Stimulated activated naive B cell treated with anti-CD40 and anti-IgM and Interleukin-4, amounts not matched to agents 10 μg/mL and 1 μg/mL and 100 μg/mL, for 72 hours (primary cell): Measurements from ENCODE around the gene PGBD1.

Source experiments
- ATAC-seq, 2 donors: fragments of 150-1000 bp; cut with Tn5 transposase; replicated peaks; 2 replicates each; pipeline ENCODE4 v1.10.0; 2021; ENCODE audit warnings: moderate library complexity in 1 of 2
- DNase-seq: peaks from one replicate; pipeline ENCODE4 v3.0.0; 2021
- H3K27ac Mint-ChIP-seq: one replicate; pipeline ENCODE4 v1.8.0; 2022; ENCODE audit warnings: mild to moderate bottlenecking, mixed read lengths
- H3K27me3 Mint-ChIP-seq, 2 donors: one replicate each; pipeline ENCODE4 v1.8.0; 2022; ENCODE audit warnings: mixed read lengths in 2 of 2
- H3K36me3 Mint-ChIP-seq, 2 donors: one replicate each; pipeline ENCODE4 v1.8.0; 2022; ENCODE audit warnings: mixed read lengths in 2 of 2, mild to moderate bottlenecking in 1 of 2
- H3K4me1 Mint-ChIP-seq, 2 donors: one replicate each; pipeline ENCODE4 v1.8.0; 2022; ENCODE audit warnings: mixed read lengths in 2 of 2, mild to moderate bottlenecking in 1 of 2
- H3K4me3 Mint-ChIP-seq, 2 donors: one replicate each; pipeline ENCODE4 v1.8.0; 2022; ENCODE audit warnings: mild to moderate bottlenecking in 2 of 2, mixed read lengths in 2 of 2, moderate library complexity in 1 of 2
- H3K9me3 Mint-ChIP-seq, 2 donors: one replicate each; pipeline ENCODE4 v1.8.0; 2022; ENCODE audit warnings: mixed read lengths in 2 of 2, mild to moderate bottlenecking in 1 of 2

The PGBD1 gene

DNA sequence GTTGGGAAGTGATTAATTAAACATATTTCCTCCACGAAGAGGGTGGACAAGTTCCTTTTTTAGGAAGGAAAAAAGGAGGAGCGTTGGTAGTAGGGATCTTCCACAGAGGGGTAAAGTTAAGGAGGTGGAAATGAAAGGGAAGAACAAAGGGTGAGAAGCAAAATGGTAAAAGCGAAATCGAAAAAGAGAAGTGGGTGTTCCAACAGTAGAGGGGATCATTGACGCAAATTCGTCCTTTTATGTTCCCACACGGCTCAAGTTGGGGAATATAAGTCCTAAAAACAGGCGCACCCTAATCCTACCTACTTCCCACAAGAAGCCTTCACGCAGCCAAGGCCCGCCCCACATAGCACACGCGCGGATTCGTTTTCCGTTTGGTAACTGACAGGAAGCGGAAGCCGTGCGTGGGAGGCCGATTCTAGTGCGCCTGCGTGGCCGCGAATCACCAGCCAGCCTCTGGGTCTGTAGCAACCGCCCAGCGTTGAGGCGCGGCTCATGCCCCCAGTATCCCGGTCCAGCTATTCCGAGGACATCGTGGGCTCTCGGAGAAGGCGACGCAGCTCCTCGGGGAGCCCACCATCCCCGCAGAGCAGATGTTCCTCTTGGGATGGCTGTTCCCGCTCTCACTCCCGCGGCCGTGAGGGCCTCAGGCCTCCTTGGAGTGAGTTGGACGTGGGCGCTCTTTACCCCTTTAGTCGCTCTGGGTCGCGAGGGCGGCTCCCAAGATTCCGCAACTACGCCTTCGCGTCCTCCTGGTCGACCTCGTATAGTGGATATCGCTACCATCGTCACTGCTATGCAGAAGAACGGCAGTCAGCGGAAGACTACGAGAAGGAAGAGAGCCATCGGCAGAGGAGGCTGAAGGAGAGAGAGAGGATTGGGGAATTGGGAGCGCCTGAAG is 22.2 kb upstream of the PGBD1 start, which contains the start of gene NKAPL:
TSS of gene NKAPL (plus strand) at position 421 of the 901 bp plus-strand sequence. CDS start at position 496, 75 bp downstream.
- ATAC-seq (peak; percentile 76 to 83), DNase-seq (peak; percentile 62)
- peak within 1 kb of the TSS; percentile 91 for H3K27ac Mint-ChIP-seq
- H3K4me3 Mint-ChIP-seq, result peak within 1 kb of the TSS; percentile 72 to 83
- H3K9me3 Mint-ChIP-seq, result peaks cover 3 to 12% of the 10 kb centered on the region in 2 donors
- peaks cover 6 to 13% of the 10 kb centered on the region in 2 donors for H3K36me3 Mint-ChIP-seq
- H3K27me3 Mint-ChIP-seq, result peaks cover 0 to 12% of the 10 kb centered on the region in 2 donors
- peaks cover 3 to 12% of the 10 kb centered on the region in 2 donors for H3K4me1 Mint-ChIP-seq

DNA sequence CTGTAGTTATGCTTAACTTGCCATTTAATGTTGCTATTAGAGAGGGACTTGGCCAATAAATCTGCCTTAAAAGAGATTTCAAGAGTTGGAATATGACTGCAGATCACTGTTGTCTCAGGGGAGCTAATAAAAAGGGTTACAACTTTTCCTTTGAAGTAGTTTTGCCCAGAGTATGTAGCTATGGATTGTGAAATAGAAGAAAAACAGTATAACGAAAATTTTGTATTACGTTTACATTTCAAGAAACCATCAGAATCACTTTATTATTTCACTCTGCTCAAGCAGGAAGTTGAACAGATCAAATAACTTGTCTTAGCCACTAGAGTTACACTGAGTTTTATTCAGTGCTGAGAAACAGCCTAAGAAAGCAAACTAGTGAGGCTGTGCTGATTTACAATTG is 17.4 kb upstream of the PGBD1 start:
- Mint-ChIP-seq H3K27ac (no peak overlapping the region), H3K9me3 (peaks cover 0 to 5% of the 10 kb centered on the region in 2 donors), H3K36me3 (peaks cover 4 to 9% of the 10 kb centered on the region in 2 donors), H3K4me3 (no peak overlapping the region), H3K27me3 (peaks cover 0 to 4% of the 10 kb centered on the region in 2 donors), H3K4me1 (peaks cover 3 to 7% of the 10 kb centered on the region in 2 donors)
- DNase-seq (no peak), ATAC-seq (no peak)

GRCh38 chr6:28264834-28265401 is 16.5 kb upstream of the PGBD1 start:
- Mint-ChIP-seq H3K4me1 (peaks cover 0 to 5% of the 10 kb centered on the region in 2 donors), H3K9me3 (peaks cover 0 to 2% of the 10 kb centered on the region in 2 donors), H3K36me3 (peaks cover 0 to 3% of the 10 kb centered on the region in 2 donors), H3K27ac (no peak overlapping the region), H3K27me3 (no peaks in the 10 kb centered on the region), H3K4me3 (no peak overlapping the region)
- ATAC-seq, result no peak
- DNase-seq, result no peak

GRCh38 chr6:28266563-28266961 is 14.8 kb upstream of the PGBD1 start:
- Mint-ChIP-seq H3K27ac (no peak overlapping the region), H3K27me3 (no peaks in the 10 kb centered on the region), H3K4me1 (peaks cover 0 to 5% of the 10 kb centered on the region in 2 donors), H3K4me3 (no peak overlapping the region), H3K9me3 (no peaks in the 10 kb centered on the region), H3K36me3 (peaks cover 0 to 5% of the 10 kb centered on the region in 2 donors)
- DNase-seq (no peak), ATAC-seq (no peak)

- H3K27ac Mint-ChIP-seq, result no peak within 1 kb of the TSS
- peak; percentile 89 for DNase-seq
- H3K4me3 Mint-ChIP-seq, result no peak within 1 kb of the TSS
- H3K4me1 Mint-ChIP-seq, result peaks cover 0 to 5% of the 10 kb centered on the region in 2 donors
- H3K9me3 Mint-ChIP-seq, result no peaks in the 10 kb centered on the region
- peak; percentile 98 to 99 for ATAC-seq
- H3K36me3 Mint-ChIP-seq, result peaks cover 0 to 11% of the 10 kb centered on the region in 2 donors
- no peaks in the 10 kb centered on the region for H3K27me3 Mint-ChIP-seq
These were observed 14.2 kb upstream of the PGBD1 start, which contains the start of gene ZSCAN26 for GRCh38 chr6:28266962-28267694. Gene ZSCAN26, plus strand, starts transcription at chr6:28267143. Its CDS starts 4,777 bp downstream, at chr6:28271920.

- H3K4me1 Mint-ChIP-seq, result peaks cover 0 to 5% of the 10 kb centered on the region in 2 donors
These were observed 13.7 kb upstream of the PGBD1 start for GRCh38 chr6:28267695-28268059.

GRCh38 chr6:28269492-28269891 is 11.9 kb upstream of the PGBD1 start:
- no peaks in the 10 kb centered on the region for H3K9me3 Mint-ChIP-seq
- H3K4me3 Mint-ChIP-seq, result no peak overlapping the region
- H3K27me3 Mint-ChIP-seq, result no peaks in the 10 kb centered on the region
- DNase-seq, result no peak
- ATAC-seq, result no peak
- peaks cover 0 to 5% of the 10 kb centered on the region in 2 donors for H3K4me1 Mint-ChIP-seq
- peaks cover 10 to 27% of the 10 kb centered on the region in 2 donors for H3K36me3 Mint-ChIP-seq
- H3K27ac Mint-ChIP-seq, result peak overlapping the region; percentile 14

More at GRCh38 chr6:28267695-28268059, 13.7 kb upstream of the PGBD1 start:
- DNase-seq (no peak), ATAC-seq (no peak)
- Mint-ChIP-seq H3K36me3 (peaks cover 3 to 16% of the 10 kb centered on the region in 2 donors), H3K27me3 (no peaks in the 10 kb centered on the region), H3K27ac (no peak overlapping the region), H3K9me3 (no peaks in the 10 kb centered on the region), H3K4me3 (no peak overlapping the region)

- ATAC-seq, result no peak
- DNase-seq, result no peak
- H3K9me3 Mint-ChIP-seq, result no peaks in the 10 kb centered on the region
- H3K36me3 Mint-ChIP-seq, result peaks cover 23 to 57% of the 10 kb centered on the region in 2 donors
- no peak overlapping the region for H3K27ac Mint-ChIP-seq
- no peaks in the 10 kb centered on the region for H3K27me3 Mint-ChIP-seq
- no peak overlapping the region for H3K4me3 Mint-ChIP-seq
- no peaks in the 10 kb centered on the region for H3K4me1 Mint-ChIP-seq
These were observed 6.5 kb upstream of the PGBD1 start for GRCh38 chr6:28274888-28275287.

- Mint-ChIP-seq H3K27me3 (peaks cover 11% of the 10 kb centered on the region in 2 donors), H3K4me1 (peaks cover 7 to 13% of the 10 kb centered on the region in 2 donors), H3K9me3 (no peaks in the 10 kb centered on the region), H3K36me3 (peaks cover 24 to 44% of the 10 kb centered on the region in 2 donors), H3K27ac (no peak overlapping the region), H3K4me3 (no peak overlapping the region)
- ATAC-seq, result no peak
- DNase-seq, result no peak
These were observed 3.6 kb upstream of the PGBD1 start for GRCh38 chr6:28277746-28278145.

DNA sequence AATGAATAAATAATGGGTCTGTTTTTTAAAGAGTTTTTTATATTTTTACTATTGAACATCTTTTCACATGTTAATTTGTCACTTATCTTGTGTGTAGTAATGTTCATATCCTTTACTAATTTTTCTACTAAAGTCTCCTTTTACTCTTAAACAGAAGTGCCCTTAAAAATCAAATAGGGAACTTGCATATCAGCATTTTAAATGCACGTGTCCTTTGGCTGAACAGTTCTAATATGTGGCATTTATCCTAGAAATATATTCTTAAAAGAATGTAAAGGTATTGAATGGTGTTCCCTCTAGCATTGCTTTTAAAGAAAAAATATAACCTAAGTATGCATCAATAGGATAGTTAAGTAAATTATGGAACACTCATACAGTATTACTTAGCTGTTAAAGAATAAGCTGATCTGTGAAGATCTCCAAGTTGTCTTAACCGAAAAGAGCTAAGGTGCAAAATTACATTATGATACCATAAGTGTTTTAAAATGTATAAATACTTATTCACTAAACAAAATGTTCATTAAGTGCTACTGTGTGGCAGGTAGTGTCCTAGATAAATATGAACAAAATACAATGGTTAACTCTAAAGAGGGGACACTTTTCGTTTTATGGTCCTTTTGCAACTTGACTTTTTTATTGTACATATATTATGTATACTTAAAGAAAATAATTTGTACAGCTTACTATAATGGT is 631 bp upstream of the PGBD1 start:
- H3K4me3 Mint-ChIP-seq, result peak overlapping the region; percentile 86 to 92
- no peak for ATAC-seq

GRCh38 chr6:28282926-28283325 is 1.6 kb downstream of the PGBD1 start:
- Mint-ChIP-seq H3K4me3 (no peak overlapping the region), H3K36me3 (peaks cover 24 to 38% of the 10 kb centered on the region in 2 donors), H3K9me3 (no peaks in the 10 kb centered on the region), H3K27me3 (peaks cover 12 to 16% of the 10 kb centered on the region in 2 donors), H3K27ac (no peak overlapping the region), H3K4me1 (peaks cover 7 to 13% of the 10 kb centered on the region in 2 donors)
- DNase-seq (no peak), ATAC-seq (no peak)

More for the DNA sequence above, 631 bp upstream of the PGBD1 start:
- H3K36me3 Mint-ChIP-seq, result peaks cover 23 to 40% of the 10 kb centered on the region in 2 donors
- peaks cover 11 to 12% of the 10 kb centered on the region in 2 donors for H3K27me3 Mint-ChIP-seq
- no peaks in the 10 kb centered on the region for H3K9me3 Mint-ChIP-seq
- no peak overlapping the region for H3K27ac Mint-ChIP-seq
- no peak for DNase-seq
- H3K4me1 Mint-ChIP-seq, result peaks cover 7 to 13% of the 10 kb centered on the region in 2 donors

- Mint-ChIP-seq H3K36me3 (peaks cover 14 to 30% of the 10 kb centered on the region in 2 donors), H3K27ac (no peak overlapping the region), H3K4me3 (no peak overlapping the region), H3K27me3 (peaks cover 0 to 1% of the 10 kb centered on the region in 2 donors), H3K4me1 (no peaks in the 10 kb centered on the region), H3K9me3 (peaks cover 2 to 4% of the 10 kb centered on the region in 2 donors)
- ATAC-seq, result no peak
- DNase-seq, result no peak
These were observed 10.2 kb downstream of the PGBD1 start for GRCh38 chr6:28291573-28291972.

GRCh38 chr6:28295326-28295725 is 14.0 kb downstream of the PGBD1 start:
- Mint-ChIP-seq H3K27ac (no peak overlapping the region), H3K27me3 (no peaks in the 10 kb centered on the region), H3K9me3 (peaks cover 4% of the 10 kb centered on the region in 2 donors), H3K36me3 (peaks cover 8 to 23% of the 10 kb centered on the region in 2 donors), H3K4me1 (no peaks in the 10 kb centered on the region), H3K4me3 (no peak overlapping the region)
- no peak for DNase-seq
- no peak for ATAC-seq
